Stimulated activated naive B cell treated with anti-CD40 and anti-IgM and Interleukin-4, amounts not matched to agents 10 μg/mL and 1 μg/mL and 100 μg/mL, for 72 hours (primary cell): ENCODE measurements around the gene ZCCHC24.
A peak's percentile ranks its signal among the peaks of the same experiment; 100 is the strongest.

Experiments used
- ATAC-seq, 2 donors: fragments of 150-1000 bp; cut with Tn5 transposase; replicated peaks; 2 replicates each; pipeline ENCODE4 v1.10.0; 2021; ENCODE audit warnings: moderate library complexity in 1 of 2
- DNase-seq: peaks from one replicate; pipeline ENCODE4 v3.0.0; 2021
- H3K27ac Mint-ChIP-seq: one replicate; pipeline ENCODE4 v1.8.0; 2022; ENCODE audit warnings: mild to moderate bottlenecking, mixed read lengths
- H3K27me3 Mint-ChIP-seq, 2 donors: one replicate each; pipeline ENCODE4 v1.8.0; 2022; ENCODE audit warnings: mixed read lengths in 2 of 2
- H3K36me3 Mint-ChIP-seq, 2 donors: one replicate each; pipeline ENCODE4 v1.8.0; 2022; ENCODE audit warnings: mixed read lengths in 2 of 2, mild to moderate bottlenecking in 1 of 2
- H3K4me1 Mint-ChIP-seq, 2 donors: one replicate each; pipeline ENCODE4 v1.8.0; 2022; ENCODE audit warnings: mixed read lengths in 2 of 2, mild to moderate bottlenecking in 1 of 2
- H3K4me3 Mint-ChIP-seq, 2 donors: one replicate each; pipeline ENCODE4 v1.8.0; 2022; ENCODE audit warnings: mild to moderate bottlenecking in 2 of 2, mixed read lengths in 2 of 2, moderate library complexity in 1 of 2
- H3K9me3 Mint-ChIP-seq, 2 donors: one replicate each; pipeline ENCODE4 v1.8.0; 2022; ENCODE audit warnings: mixed read lengths in 2 of 2, mild to moderate bottlenecking in 1 of 2

ZCCHC24 gene

DNA sequence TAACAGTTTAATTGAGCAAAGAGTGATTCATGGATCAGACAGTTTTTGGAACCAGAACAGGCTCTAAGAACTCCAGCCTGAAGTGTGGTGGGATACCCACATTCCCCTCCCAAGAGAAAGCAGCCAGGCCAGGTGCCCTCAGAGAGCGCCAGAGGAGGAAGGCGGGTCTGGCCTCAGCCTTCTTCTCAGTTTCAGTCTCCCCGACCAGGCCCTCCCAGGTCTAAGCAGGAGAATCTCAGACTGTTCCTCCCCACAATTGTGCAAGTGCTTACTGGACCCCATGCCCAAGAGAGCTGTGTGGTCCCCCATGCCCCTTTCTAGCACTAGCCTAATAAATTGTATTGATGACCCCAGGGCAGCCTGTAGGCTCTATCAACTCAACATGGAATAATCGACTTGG is 72.6 kb downstream of the ZCCHC24 start:
- peaks cover 3 to 6% of the 10 kb centered on the region in 2 donors for H3K4me1 Mint-ChIP-seq
- no peak overlapping the region for H3K4me3 Mint-ChIP-seq
- H3K36me3 Mint-ChIP-seq = peaks cover 0 to 3% of the 10 kb centered on the region in 2 donors
- DNase-seq (no peak), ATAC-seq (no peak)
- H3K27me3 Mint-ChIP-seq = no peaks in the 10 kb centered on the region
- H3K9me3 Mint-ChIP-seq = peaks cover 7 to 8% of the 10 kb centered on the region in 2 donors
- no peak overlapping the region for H3K27ac Mint-ChIP-seq

DNA sequence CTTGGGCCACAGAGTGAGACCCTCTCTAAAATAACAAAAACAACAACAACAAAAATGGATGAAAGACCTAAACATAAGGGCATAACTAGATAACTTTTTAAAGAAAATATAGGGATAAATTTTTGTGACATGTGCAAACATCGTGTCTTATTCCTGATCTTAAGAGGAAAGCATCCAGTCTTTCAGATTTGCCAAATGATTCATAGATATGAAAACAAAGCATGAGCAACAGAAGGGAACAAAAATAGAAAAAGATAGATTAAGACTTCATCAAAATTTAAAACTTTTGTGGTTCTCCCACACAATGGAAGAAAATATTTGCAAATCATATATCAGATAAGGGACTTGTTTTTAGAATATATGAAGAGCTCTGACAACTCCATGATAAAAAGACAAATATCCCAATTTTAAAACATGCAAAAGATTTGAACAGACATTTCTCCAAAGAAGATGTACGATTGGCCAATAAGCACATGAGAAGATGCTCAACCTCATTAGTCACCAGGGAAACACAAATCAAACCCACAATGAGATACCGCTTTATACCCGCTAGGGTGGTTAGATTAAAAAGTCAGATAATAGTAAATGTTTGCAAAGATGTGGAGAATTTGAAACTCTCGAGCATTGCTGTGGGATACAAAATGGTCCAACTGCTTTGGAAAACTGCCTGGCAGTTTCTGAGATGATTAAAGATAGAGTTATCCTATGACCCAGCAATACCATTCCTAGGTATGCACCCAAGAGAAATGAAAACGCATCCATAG is 77.8 kb downstream of the ZCCHC24 start:
- ATAC-seq (no peak), DNase-seq (no peak)
- H3K4me1 Mint-ChIP-seq = no peaks in the 10 kb centered on the region
- no peak overlapping the region for H3K4me3 Mint-ChIP-seq
- no peak overlapping the region for H3K27ac Mint-ChIP-seq
- H3K9me3 Mint-ChIP-seq = peaks cover 7 to 8% of the 10 kb centered on the region in 2 donors
- H3K36me3 Mint-ChIP-seq = peaks cover 3% of the 10 kb centered on the region in 2 donors
- no peaks in the 10 kb centered on the region for H3K27me3 Mint-ChIP-seq

DNA sequence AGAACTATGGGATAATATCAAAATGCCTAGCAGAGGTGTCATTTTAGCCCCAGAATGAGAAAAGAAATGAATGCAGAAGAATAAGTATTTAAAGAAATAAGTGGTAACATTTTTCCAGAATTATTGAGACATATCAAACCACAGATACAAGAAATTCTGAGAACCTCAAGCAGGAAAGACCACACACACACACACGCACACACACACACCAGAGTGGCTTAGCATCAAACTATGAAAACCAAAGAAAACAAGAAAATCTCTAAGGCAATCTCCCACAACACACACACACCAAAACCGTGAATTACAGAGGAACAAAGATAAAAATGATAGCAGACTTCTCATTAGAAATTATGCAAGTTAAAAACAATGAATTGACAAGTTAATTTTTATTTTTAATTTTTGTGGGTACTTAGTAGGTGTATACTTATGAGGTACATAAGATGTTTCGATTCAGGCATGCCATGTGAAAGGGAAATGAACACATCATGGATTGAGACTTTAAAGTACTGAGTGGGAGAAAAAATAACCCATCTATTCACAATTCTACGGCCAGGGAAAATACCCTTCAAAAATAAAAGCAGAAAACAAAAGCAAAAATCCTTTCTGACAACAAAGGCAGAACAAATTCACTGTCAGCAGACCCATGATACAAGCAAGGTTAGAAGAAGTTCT is 83.6 kb downstream of the ZCCHC24 start:
- DNase-seq = no peak
- H3K4me3 Mint-ChIP-seq = no peak overlapping the region
- H3K9me3 Mint-ChIP-seq = no peaks in the 10 kb centered on the region
- no peaks in the 10 kb centered on the region for H3K27me3 Mint-ChIP-seq
- peaks cover 6 to 15% of the 10 kb centered on the region in 2 donors for H3K4me1 Mint-ChIP-seq
- H3K27ac Mint-ChIP-seq = no peak overlapping the region
- ATAC-seq = no peak
- H3K36me3 Mint-ChIP-seq = peaks cover 5 to 30% of the 10 kb centered on the region in 2 donors

DNA sequence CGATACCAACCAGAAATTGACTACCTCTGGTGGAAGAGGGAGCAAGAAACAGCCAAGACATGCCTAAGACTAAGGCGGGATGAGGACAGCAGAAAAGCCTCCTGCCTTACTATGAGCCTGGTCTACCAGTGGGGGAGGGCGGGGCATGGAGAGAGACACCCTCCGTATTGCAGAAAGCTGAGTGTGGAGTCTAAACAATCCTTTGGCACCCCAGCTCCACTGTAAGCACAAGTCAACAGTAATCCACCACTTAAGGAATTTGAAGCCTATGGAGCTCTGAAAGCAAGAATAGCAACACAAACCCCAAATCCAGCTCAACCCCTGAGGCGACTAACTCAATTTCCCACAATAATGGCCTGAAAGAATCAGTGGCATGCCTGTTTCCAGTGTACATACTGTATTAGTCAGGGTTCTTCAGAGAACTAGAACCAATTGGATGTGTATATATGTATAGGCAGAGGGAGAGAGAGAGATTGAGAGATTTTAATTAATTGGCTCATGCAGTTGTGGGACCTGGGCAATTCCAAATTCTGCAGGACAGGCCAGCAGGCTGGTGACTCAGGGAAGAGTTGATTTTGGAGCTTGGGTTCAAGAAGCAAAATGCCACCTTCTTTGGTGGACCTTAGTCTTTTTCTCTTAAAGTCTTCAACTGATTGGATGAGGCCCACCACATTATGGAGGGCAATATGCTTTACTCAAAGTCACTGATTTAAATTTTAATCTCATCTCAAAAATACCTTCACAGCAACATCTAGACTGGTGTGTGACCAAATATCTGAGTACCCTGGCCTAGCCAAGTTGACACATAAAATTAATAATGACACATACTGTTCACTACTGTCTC is 84.7 kb downstream of the ZCCHC24 start:
- Mint-ChIP-seq H3K4me3 (no peak overlapping the region), H3K27ac (no peak overlapping the region), H3K4me1 (peaks cover 12 to 23% of the 10 kb centered on the region in 2 donors), H3K9me3 (no peaks in the 10 kb centered on the region), H3K36me3 (peaks cover 13 to 39% of the 10 kb centered on the region in 2 donors), H3K27me3 (no peaks in the 10 kb centered on the region)
- ATAC-seq (no peak), DNase-seq (no peak)

DNA sequence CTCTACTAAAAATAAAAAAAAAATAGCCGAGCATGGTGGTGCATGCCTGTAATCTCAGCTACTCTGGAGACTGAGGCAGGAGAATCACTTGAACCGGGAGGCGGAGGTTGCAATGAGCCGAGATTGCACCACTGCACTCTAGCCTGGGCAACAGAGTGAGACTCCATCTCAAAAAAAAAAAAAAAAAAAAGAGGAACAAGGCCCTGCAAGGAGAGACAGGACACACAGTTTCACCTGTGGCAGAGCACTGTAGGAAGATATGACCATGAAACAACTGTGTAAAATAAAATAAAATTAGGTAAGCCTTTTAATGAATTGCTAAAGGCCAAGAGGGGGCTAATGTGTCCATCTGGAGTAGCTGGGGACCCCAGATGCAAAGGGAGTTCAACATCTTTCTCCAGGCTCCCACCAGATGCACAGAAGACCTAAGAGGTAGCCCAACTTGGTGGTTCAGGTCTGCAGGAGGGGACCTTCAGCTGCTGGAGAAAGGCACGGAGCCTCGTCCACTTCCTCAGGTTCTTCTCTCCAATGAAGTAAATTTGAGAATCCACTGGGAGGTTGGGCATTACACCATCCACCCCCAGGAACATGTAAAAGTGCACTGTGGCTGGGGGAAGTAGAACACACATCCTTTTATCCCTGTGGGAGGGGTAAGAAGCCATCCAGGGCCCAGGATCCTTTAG is 85.5 kb downstream of the ZCCHC24 start:
- H3K4me3 Mint-ChIP-seq = no peak overlapping the region

DNA sequence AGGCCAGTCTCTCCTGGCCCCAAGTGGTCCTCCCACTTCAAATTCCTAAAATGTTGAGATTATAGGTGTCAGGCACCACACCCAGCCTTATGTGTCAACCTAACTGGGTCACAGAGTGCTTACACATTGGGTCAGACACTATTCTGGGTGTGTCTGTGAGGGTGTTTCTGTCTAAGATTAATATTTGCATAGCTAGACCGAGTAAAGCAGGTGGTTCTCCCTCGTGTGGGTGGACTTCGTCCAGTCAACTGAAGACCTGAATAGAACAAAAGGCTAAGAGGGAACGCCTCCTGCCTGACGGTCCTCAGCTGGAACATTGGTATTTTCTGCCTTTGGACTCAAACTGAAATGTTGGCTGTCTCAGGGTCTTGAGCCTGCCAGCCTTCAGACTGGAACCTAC is 86.6 kb downstream of the ZCCHC24 start:
- H3K27me3 Mint-ChIP-seq = no peaks in the 10 kb centered on the region
- peaks cover 32 to 55% of the 10 kb centered on the region in 2 donors for H3K36me3 Mint-ChIP-seq
- no peak overlapping the region for H3K27ac Mint-ChIP-seq
- no peak overlapping the region for H3K4me3 Mint-ChIP-seq
- H3K9me3 Mint-ChIP-seq = no peaks in the 10 kb centered on the region
- ATAC-seq (peak; percentile 22 to 35), DNase-seq (no peak)
- H3K4me1 Mint-ChIP-seq = peaks cover 27 to 42% of the 10 kb centered on the region in 2 donors

More for the DNA sequence above, 85.5 kb downstream of the ZCCHC24 start:
- Mint-ChIP-seq H3K36me3 (peaks cover 21 to 46% of the 10 kb centered on the region in 2 donors), H3K9me3 (no peaks in the 10 kb centered on the region), H3K27me3 (no peaks in the 10 kb centered on the region), H3K4me1 (peaks cover 17 to 30% of the 10 kb centered on the region in 2 donors), H3K27ac (peak overlapping the region; percentile 25)
- DNase-seq (no peak), ATAC-seq (peak; percentile 51 to 64)

DNA sequence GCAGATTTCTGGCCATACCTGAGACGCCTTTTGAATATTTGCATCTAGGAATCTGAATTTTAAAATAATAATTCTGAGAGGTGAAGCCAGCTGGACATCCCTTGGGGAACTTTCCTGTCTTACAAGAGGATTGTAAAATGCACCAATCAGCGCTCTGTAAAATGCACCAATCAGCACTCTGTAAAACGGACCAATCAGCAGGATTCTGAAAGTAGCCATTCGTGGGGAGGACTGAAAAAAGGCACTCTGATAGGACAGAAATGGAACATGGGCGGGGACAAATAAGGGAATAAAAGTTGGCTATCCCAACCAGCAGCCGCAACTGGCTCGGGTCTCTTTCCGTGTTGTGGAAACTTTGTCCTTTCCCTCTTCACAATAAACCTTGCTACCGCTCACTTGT is 88.2 kb downstream of the ZCCHC24 start:
- no peaks in the 10 kb centered on the region for H3K9me3 Mint-ChIP-seq
- no peak for ATAC-seq
- DNase-seq = no peak
- H3K4me1 Mint-ChIP-seq = peaks cover 39 to 56% of the 10 kb centered on the region in 2 donors
- peaks cover 45 to 69% of the 10 kb centered on the region in 2 donors for H3K36me3 Mint-ChIP-seq
- no peak overlapping the region for H3K4me3 Mint-ChIP-seq
- no peak overlapping the region for H3K27ac Mint-ChIP-seq
- H3K27me3 Mint-ChIP-seq = no peaks in the 10 kb centered on the region

DNA sequence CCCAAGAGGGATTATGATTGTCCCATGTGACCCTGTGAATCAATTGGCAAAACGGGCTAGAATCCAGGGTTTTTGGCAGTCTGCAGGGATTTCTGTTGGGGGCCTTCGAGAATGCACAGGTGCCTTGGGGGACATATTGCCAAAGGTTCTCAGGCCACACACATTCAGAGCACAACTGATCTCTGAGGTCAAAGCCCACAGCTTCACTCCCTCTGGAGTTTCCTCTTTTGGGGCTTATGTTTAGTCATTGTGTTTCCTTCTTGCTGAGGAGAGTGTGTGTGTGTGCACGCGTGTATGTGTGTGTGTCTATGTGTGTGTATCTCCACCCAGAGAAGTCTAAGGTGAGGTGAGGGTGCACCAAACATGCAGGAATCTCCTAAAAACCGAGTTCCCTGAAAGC is 89.3 kb downstream of the ZCCHC24 start:
- no peak overlapping the region for H3K4me3 Mint-ChIP-seq
- DNase-seq (peak; percentile 32), ATAC-seq (peak; percentile 78 to 80)
- H3K4me1 Mint-ChIP-seq = peaks cover 40 to 61% of the 10 kb centered on the region in 2 donors
- peaks cover 51 to 71% of the 10 kb centered on the region in 2 donors for H3K36me3 Mint-ChIP-seq
- H3K27me3 Mint-ChIP-seq = no peaks in the 10 kb centered on the region
- no peaks in the 10 kb centered on the region for H3K9me3 Mint-ChIP-seq
- H3K27ac Mint-ChIP-seq = peak overlapping the region; percentile 47

DNA sequence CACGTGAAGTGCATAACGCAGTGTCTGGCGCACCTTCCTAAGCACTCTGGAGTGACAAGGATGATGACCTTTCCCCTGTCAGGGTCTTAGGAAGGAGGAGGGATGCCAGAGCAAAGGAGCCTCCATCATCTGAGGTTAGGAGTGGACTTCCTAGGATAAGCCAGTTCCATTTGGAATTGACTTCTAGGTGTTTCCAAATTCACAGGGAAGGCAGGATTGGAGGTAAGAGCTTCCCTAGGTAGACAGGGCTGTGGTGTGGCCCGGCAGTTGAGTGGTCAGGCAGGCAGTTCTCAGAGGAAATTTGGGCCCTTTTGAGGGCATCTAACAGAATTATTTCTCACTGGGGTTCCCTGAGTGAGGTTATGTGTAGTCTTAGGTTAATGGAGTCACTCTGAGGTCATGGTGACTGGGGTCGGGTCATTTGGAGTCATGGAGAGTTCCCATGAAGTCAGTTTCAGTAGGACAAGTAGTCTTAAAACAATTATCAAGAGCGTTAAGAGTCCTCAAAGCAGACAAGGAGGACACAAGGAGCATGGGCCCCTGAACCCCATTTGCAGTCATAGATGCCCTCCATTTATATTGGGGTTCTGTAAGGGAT is 89.9 kb downstream of the ZCCHC24 start:
- Mint-ChIP-seq H3K27ac (no peak overlapping the region), H3K4me1 (peaks cover 42 to 67% of the 10 kb centered on the region in 2 donors), H3K9me3 (no peaks in the 10 kb centered on the region), H3K27me3 (no peaks in the 10 kb centered on the region), H3K36me3 (peaks cover 55 to 71% of the 10 kb centered on the region in 2 donors), H3K4me3 (peak overlapping the region; percentile 2 to 25)
- no peak for DNase-seq
- no peak for ATAC-seq

DNA sequence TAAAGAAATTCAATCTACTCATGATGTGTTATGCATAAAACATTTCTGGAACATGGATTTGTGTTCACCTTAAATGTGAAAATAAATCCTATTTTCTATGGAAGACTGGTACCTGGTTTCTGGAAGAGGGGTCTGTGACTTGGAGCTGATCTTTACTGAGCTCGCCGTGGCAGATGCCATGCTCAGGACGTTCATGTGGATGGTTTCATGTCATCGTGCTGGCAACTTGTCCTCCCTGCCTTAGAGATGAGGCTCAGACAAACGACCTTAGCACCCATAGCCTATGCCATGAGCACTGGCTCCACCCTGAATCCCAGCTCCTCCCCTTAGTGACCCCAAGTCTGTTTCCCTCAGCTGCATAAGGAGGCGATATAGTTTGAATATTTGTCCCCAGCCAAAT is 90.8 kb downstream of the ZCCHC24 start:
- H3K9me3 Mint-ChIP-seq = no peaks in the 10 kb centered on the region
- DNase-seq (no peak), ATAC-seq (no peak)
- peaks cover 63 to 73% of the 10 kb centered on the region in 2 donors for H3K36me3 Mint-ChIP-seq
- H3K4me3 Mint-ChIP-seq = peak overlapping the region in 1 of 2 donors; percentile 39
- H3K4me1 Mint-ChIP-seq = peaks cover 50 to 71% of the 10 kb centered on the region in 2 donors
- peak overlapping the region; percentile 69 for H3K27ac Mint-ChIP-seq
- H3K27me3 Mint-ChIP-seq = no peaks in the 10 kb centered on the region

DNA sequence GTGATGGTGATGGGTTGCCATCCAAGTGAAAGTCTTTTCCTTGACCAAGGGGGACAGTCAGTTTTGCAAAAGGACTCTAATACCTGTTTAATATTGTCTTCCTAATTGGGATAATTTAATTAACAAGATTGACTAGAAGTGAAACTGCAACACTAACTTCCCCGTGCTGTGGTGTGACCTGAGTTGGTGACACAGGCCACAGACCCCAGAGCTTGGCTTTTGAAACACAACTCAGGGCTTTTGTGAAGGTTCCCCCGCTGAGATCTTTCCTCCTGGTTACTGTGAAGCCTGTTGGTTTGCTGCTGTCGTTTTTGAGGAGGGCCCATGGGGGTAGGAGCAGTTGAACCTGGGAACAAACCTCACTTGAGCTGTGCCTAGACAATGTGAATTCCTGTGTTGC is 91.3 kb downstream of the ZCCHC24 start:
- H3K27ac Mint-ChIP-seq = peak overlapping the region; percentile 69
- H3K4me1 Mint-ChIP-seq = peaks cover 54 to 74% of the 10 kb centered on the region in 2 donors
- H3K27me3 Mint-ChIP-seq = no peaks in the 10 kb centered on the region
- peak overlapping the region; percentile 30 to 39 for H3K4me3 Mint-ChIP-seq
- H3K36me3 Mint-ChIP-seq = peaks cover 68 to 78% of the 10 kb centered on the region in 2 donors
- ATAC-seq (peak; percentile 72 to 80), DNase-seq (peak; percentile 28)
- H3K9me3 Mint-ChIP-seq = no peaks in the 10 kb centered on the region

DNA sequence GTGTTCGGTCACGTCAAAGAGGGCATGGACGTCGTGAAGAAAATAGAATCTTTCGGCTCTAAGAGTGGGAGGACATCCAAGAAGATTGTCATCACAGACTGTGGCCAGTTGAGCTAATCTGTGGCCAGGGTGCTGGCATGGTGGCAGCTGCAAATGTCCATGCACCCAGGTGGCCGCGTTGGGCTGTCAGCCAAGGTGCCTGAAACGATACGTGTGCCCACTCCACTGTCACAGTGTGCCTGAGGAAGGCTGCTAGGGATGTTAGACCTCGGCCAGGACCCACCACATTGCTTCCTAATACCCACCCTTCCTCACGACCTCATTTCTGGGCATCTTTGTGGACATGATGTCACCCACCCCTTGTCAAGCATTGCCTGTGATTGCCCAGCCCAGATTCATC is 91.7 kb downstream of the ZCCHC24 start:
- Mint-ChIP-seq H3K4me3 (peak overlapping the region; percentile 30 to 39), H3K9me3 (no peaks in the 10 kb centered on the region), H3K36me3 (peaks cover 69 to 82% of the 10 kb centered on the region in 2 donors), H3K27me3 (no peaks in the 10 kb centered on the region), H3K4me1 (peaks cover 53 to 78% of the 10 kb centered on the region in 2 donors), H3K27ac (peak overlapping the region; percentile 53)
- no peak for DNase-seq
- ATAC-seq = peak; percentile 15 to 19

DNA sequence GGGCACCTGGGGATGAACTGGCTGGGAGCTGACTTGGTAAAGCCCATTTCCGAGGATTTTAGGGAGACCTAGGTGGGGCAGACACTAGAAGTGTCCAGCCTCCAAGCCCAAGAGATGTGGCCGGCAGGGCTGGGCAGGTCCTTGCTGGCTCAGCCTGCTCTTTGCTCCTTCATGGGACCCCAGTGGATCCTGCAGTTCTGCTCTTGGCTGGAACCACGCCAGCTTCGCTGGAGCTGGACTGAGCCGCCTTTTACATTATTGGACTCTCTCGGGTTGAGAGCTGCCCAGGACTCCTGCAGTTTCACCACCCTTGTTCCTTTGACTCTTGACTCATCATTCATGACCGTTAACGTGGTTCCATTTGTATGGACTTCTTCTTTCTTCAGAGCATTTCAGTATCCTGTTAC is 92.4 kb downstream of the ZCCHC24 start:
- H3K4me3 Mint-ChIP-seq = peak overlapping the region in 1 of 2 donors; percentile 22
- peaks cover 71 to 85% of the 10 kb centered on the region in 2 donors for H3K36me3 Mint-ChIP-seq
- no peaks in the 10 kb centered on the region for H3K27me3 Mint-ChIP-seq
- peaks cover 54 to 78% of the 10 kb centered on the region in 2 donors for H3K4me1 Mint-ChIP-seq
- ATAC-seq = no peak
- no peak overlapping the region for H3K27ac Mint-ChIP-seq
- H3K9me3 Mint-ChIP-seq = no peaks in the 10 kb centered on the region
- no peak for DNase-seq
